GM10266 (cell line): ENCODE results near the gene KCNH5.

ENCODE experiments used
- DNase-seq: peaks from one replicate; pipeline ENCODE4 v3.0.0; 2012; ENCODE audit errors: extremely low spot score
- CTCF ChIP-seq: IDR thresholded peaks from 2 replicates; pipeline ENCODE4 v1.5.1; 2012; ENCODE audit warnings: mild to moderate bottlenecking, low read depth; ENCODE audit not compliant: control insufficient read depth, insufficient read depth; ENCODE audit errors: missing control alignments

Gene KCNH5

GRCh38 chr14:63032076-63032475, 13.2 kb downstream of the KCNH5 start:
- no peak for DNase-seq
- no peak for TF ChIP-seq CTCF

GRCh38 chr14:63030113-63030512, 15.1 kb downstream of the KCNH5 start:
- no peak for TF ChIP-seq CTCF
- DNase-seq, result no peak

- DNase-seq, result no peak
- no peak for TF ChIP-seq CTCF
These were observed 17.5 kb downstream of the KCNH5 start for GRCh38 chr14:63027719-63028118.

GRCh38 chr14:63026491-63026890, 18.8 kb downstream of the KCNH5 start:
- DNase-seq, result no peak
- TF ChIP-seq CTCF, result no peak

- DNase-seq, result no peak
- no peak for TF ChIP-seq CTCF
These were observed 30.6 kb downstream of the KCNH5 start for GRCh38 chr14:63014621-63015020.

GRCh38 chr14:63012171-63012570, 33.1 kb downstream of the KCNH5 start:
- DNase-seq, result no peak
- TF ChIP-seq CTCF, result no peak

- DNase-seq, result no peak
- TF ChIP-seq CTCF, result no peak
These were observed 33.6 kb downstream of the KCNH5 start for GRCh38 chr14:63011623-63012022.
